GM20431 (cell line): ENCODE results near the gene SPATA24.
"Not testable (repeated sequence)": the region's sequence is repeated elsewhere in the genome, so short reads cannot be mapped to it uniquely, and the experiment has no call there.

Experiments used
- in situ Hi-C: fragments of 300-500 bp; cut with MseI, MboI; formaldehyde crosslinking; loops from one replicate; pipeline ENCODE4 v1.15.0; 2020; ENCODE audit warnings: low sequenced_read_pairs; ENCODE audit not compliant: unreplicated experiment

SPATA24 gene

DNA sequence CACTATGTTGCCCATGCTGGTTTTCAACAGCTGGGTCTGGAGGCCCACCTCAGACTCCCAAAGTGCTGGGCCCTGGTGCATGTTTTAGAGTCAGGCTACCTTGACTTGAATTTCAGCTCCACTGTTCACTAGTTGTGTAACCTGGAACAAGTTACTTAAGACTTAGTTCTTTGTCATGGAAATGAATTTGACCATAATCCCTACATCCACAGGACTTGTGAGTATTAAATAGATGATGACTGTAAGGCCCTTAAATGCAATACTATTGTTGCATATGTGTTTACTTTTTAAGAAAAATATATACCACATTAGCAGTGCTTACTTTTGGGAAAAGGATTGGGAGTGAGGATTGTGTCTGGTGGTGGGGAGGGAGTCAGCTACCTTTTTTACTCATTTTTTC lies 45.8 kb downstream of the SPATA24 start:
- in situ Hi-C loops = no loop called here

DNA sequence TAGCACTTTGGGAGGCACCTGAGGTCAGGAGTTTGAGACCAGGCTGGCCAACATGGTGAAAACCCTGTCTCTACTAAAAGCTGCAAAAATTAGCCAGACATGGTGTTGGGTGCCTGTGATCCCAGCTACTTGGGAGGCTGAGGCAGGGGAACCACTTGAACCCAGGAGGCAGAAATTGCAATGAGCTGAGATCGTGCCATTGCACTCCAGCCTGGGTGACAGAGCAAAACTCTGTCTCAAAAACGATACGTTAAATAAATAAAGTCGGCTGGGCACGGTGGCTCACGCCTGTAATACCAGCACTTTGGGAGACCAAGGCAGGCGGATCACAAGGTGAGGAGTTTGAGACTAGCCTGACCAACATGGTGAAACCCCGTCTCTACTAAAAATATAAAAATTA lies 48.0 kb downstream of the SPATA24 start:
- in situ Hi-C loops = not testable (repeated sequence)

DNA sequence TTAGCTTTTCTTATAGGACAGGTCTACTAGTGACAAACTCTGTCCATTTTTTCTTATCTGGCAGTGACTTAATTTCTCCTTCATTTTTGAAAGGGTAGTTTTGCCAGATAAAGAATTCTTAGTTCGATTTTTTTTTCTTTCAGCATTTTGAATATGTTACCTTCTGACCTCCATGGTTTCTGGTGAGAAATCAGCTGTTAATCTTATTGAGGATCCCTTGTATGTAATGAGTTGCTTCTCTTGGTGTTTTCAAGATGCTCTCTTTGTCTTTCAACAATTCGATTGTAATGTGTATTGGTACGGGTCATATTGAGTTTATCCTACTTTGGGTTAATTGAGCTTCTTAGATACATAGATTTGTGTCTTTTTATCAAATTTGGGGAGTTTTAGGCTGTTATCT lies 49.7 kb downstream of the SPATA24 start:
- in situ Hi-C loops = no loop called here

DNA sequence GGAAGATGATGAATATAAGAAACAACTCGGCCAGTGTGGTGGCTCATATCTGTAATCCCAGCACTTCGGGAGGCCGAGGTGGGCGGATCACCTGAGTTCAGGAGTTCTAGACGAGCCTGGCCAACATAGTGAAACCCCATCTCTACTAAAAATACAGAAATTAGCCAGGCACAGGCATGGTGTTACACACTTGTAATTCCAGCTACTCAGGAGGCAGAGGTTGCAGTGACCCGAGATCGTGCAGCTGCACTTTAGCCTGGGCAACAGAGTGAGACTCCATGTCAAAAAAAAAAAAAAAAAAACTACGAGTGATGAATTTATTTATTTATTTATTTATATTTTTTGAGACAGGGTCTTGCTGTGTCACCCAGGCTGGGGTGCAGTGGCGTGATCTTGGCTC lies 56.0 kb downstream of the SPATA24 start:
- in situ Hi-C loops = not testable (repeated sequence)
